ENCODE data around the gene VCX2.

DNA sequence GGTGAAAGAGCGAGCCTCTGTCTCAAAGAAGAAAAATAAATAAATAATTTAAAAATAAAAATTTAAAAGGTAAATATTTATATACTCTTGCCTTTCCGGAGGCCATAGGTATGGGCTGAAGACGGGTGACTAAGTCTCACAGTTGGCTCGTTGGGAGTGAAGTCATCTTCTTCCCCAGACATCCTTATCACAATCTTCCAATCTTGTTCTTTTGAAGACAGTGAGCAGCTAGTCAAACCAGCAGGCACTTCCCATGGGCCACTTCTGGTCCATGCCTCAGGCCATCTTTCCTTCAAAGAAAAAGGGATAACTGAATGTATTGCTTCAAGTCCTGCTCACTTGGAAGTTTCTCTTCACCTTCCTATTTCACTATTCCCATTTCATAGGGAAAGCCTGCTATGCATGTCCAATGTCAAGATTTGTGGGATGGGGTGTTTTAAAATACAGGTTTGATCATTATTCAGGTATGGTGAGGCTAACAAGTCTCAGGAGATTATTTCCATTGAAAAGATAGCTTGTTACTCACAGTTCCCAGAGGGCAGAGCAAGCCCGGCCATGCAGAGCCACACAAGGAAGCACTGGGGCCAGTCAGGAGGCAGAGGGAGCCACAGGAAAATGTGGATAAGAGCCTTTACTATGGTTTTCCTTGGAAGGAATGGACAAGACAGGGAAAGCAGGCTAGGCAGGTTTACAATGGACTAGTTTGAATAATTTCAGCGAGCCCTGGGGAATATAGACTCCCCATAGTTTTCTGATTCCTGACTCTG, 33.3 kb upstream of the VCX2 start:
- TF ChIP-seq POLR2A (IDR thresholded peaks at IDR 0.05; ENCODE audit: low read depth, low read length) (no peak), MAZ (IDR thresholded peaks at IDR 0.05; ENCODE audit: borderline replicate concordance, low read depth, low read length) (no peak), SMC3 (IDR thresholded peaks at IDR 0.05; ENCODE audit: low read depth, low read length) (no peak), CEBPB (IDR thresholded peaks at IDR 0.05; ENCODE audit: low read depth, low read length) (no peak), RFX5 (IDR thresholded peaks at IDR 0.05; ENCODE audit: low read depth, low read length) (no peak), CHD1 (IDR thresholded peaks at IDR 0.05; ENCODE audit: low read depth, low read length) (no peak), RAD21 (IDR thresholded peaks at IDR 0.05; ENCODE audit: low read length) (no peak)
- TF ChIP-seq, protein P1, sequence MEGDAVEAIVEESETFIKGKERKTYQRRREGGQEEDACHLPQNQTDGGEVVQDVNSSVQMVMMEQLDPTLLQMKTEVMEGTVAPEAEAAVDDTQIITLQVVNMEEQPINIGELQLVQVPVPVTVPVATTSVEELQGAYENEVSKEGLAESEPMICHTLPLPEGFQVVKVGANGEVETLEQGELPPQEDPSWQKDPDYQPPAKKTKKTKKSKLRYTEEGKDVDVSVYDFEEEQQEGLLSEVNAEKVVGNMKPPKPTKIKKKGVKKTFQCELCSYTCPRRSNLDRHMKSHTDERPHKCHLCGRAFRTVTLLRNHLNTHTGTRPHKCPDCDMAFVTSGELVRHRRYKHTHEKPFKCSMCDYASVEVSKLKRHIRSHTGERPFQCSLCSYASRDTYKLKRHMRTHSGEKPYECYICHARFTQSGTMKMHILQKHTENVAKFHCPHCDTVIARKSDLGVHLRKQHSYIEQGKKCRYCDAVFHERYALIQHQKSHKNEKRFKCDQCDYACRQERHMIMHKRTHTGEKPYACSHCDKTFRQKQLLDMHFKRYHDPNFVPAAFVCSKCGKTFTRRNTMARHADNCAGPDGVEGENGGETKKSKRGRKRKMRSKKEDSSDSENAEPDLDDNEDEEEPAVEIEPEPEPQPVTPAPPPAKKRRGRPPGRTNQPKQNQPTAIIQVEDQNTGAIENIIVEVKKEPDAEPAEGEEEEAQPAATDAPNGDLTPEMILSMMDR (conservative IDR thresholded peaks at IDR 0.05; ENCODE audit: low read depth, low read length) = no peak
- TF ChIP-seq, protein P2, sequence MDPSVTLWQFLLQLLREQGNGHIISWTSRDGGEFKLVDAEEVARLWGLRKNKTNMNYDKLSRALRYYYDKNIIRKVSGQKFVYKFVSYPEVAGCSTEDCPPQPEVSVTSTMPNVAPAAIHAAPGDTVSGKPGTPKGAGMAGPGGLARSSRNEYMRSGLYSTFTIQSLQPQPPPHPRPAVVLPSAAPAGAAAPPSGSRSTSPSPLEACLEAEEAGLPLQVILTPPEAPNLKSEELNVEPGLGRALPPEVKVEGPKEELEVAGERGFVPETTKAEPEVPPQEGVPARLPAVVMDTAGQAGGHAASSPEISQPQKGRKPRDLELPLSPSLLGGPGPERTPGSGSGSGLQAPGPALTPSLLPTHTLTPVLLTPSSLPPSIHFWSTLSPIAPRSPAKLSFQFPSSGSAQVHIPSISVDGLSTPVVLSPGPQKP (IDR thresholded peaks at IDR 0.05; ENCODE audit: borderline replicate concordance, low read depth, low read length) = no peak

Data from IMR-90 (cell line).